HG03571 (cell line): ENCODE measurements around the gene ANKRD36.
"Not testable (repeated sequence)": the region's sequence is repeated elsewhere in the genome, so short reads cannot be mapped to it uniquely, and the experiment has no call there.

Experiments used
- ATAC-seq: cut with Tn5 transposase; IDR thresholded peaks from one replicate; pipeline ENCODE4 v1.9.1; 2021; ENCODE audit not compliant: unreplicated experiment

The ANKRD36 gene

GRCh38 chr2:97113050-97113881, at the start of gene ANKRD36:
Gene ANKRD36, plus strand, starts transcription at chr2:97113153. Its CDS starts 587 bp downstream, at chr2:97113740.
- ATAC-seq: peak; percentile 90

- ATAC-seq: not testable (repeated sequence)
Measured at GRCh38 chr2:97066030-97066429, 46.9 kb upstream of the ANKRD36 start.

GRCh38 chr2:97067279-97068004, 45.5 kb upstream of the ANKRD36 start:
- ATAC-seq: no peak

GRCh38 chr2:97068074-97068473, 44.9 kb upstream of the ANKRD36 start:
- ATAC-seq: no peak

GRCh38 chr2:97068722-97069121, 44.2 kb upstream of the ANKRD36 start:
- ATAC-seq: not testable (repeated sequence)

- not testable (repeated sequence) for ATAC-seq
Measured at GRCh38 chr2:97070915-97071314, 42.0 kb upstream of the ANKRD36 start.

GRCh38 chr2:97077213-97077612, 35.7 kb upstream of the ANKRD36 start:
- ATAC-seq: not testable (repeated sequence)

- not testable (repeated sequence) for ATAC-seq
Measured at GRCh38 chr2:97080855-97081254, 32.1 kb upstream of the ANKRD36 start.

GRCh38 chr2:97082206-97082605, 30.7 kb upstream of the ANKRD36 start:
- not testable (repeated sequence) for ATAC-seq

GRCh38 chr2:97083516-97083915, 29.4 kb upstream of the ANKRD36 start:
- not testable (repeated sequence) for ATAC-seq

- ATAC-seq: not testable (repeated sequence)
Measured at GRCh38 chr2:97085093-97085492, 27.9 kb upstream of the ANKRD36 start.

- ATAC-seq: not testable (repeated sequence)
Measured at GRCh38 chr2:97088706-97089105, 24.2 kb upstream of the ANKRD36 start.

- ATAC-seq: not testable (repeated sequence)
Measured at GRCh38 chr2:97092946-97093345, 20.0 kb upstream of the ANKRD36 start.

GRCh38 chr2:97093983-97094771, 18.8 kb upstream of the ANKRD36 start:
- ATAC-seq: peak; percentile 21

- ATAC-seq: peak; percentile 76
Measured at GRCh38 chr2:97094772-97095611, 18.0 kb upstream of the ANKRD36 start, which contains the start of gene FAHD2B. Gene FAHD2B, minus strand, starts transcription at chr2:97094882. Its CDS starts 3,176 bp downstream, at chr2:97091706.

GRCh38 chr2:97095661-97096060, 17.3 kb upstream of the ANKRD36 start:
- ATAC-seq: no peak

GRCh38 chr2:97098786-97099372, 14.1 kb upstream of the ANKRD36 start:
- not testable (repeated sequence) for ATAC-seq

- ATAC-seq: not testable (repeated sequence)
Measured at GRCh38 chr2:97106878-97107277, 6.1 kb upstream of the ANKRD36 start.

- ATAC-seq: not testable (repeated sequence)
Measured at GRCh38 chr2:97111246-97111645, 1.7 kb upstream of the ANKRD36 start.
